ENCODE results near the gene FMN1.

FMN1 gene

DNA sequence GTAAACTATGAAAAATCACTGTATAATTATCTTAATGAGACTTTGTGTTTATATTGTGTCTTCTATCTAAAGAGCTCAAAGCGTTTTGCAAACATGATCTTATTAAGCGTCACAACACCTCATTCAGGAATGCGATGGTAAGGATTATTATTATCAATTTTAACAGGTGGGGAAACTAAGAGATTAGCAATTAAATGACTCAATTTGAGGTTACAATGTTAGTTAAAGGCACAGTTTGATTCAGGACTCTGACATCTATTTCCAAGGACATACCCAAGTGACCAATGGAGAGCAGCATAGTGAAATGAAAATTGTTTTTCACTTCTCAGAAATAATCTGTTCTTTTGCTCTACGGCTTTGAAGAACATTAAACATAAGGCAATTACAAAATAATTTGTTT lies 74.6 kb downstream of the FMN1 start:
- DNase-seq (ENCODE audit: low spot score), result no peak

DNA sequence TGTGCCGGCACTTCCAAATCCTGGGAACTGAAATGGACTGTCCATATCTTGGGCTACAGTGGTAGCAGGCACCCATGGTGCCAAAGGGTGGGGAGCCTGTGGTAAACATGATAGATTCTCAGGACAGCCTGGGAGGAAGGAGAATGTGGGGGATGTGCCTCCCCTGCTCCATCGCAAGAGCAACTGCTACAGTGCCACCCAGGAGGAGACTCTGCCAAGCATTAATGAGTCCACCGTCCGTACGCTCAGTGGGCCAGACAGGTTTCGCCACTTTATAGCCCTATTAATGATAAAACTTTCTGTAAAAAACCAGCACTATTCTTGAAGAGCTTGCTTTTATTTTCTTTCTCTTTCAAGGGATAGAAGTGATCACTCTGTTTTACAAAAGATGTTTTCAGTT lies 75.2 kb downstream of the FMN1 start:
- DNase-seq (ENCODE audit: low spot score), result no peak

DNA sequence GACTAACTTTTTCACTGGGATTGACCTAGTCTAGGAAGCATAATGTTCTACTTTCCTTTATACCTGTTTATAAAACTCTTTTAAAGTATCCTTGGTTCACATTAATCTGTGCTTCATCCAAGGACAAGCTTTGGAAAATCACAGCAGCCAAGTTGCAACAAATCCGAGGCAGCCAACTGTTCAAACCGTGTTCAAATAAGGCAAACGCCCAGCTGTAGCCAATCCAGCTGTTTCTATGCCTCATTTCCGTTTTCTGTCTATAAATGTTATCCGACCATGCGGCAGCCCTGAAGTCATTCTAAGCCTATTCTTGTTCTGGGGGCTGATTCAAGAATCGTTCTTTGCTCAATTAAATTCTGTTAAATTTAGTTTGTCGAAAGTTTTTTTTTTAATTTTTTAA lies 78.3 kb downstream of the FMN1 start:
- DNase-seq (ENCODE audit: low spot score), result no peak

DNA sequence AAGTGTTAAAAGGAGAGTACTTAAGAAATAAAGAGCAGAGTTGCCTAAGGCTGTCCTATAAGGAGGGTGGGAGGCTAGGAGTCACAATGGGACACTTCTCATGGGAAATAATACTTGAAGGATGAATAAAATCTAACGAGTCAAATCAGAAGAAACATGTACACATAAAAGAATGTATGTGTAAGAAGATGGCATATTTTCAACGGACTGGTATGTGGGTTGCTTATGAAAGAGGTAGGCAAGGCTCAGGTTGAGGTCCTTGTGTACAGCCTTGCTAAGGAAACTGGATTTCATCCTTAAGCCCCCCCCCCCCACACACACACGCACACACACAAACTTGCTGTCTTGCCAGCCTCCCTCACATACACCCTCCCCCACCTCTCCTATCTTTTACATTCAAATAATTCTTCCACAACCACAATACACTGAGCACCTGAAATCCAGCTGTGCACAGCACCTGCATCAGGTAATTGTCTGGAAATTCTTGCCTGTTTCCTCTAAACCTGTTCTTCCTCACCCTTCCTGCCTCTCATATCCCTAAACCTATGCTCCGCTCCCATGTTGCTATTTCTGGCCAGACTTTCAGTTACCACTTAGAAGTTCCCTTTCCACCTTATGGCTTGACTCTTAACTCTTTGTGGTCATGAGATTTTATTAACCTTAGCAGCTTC lies 79.2 kb downstream of the FMN1 start:
- DNase-seq (ENCODE audit: low spot score), result no peak

DNA sequence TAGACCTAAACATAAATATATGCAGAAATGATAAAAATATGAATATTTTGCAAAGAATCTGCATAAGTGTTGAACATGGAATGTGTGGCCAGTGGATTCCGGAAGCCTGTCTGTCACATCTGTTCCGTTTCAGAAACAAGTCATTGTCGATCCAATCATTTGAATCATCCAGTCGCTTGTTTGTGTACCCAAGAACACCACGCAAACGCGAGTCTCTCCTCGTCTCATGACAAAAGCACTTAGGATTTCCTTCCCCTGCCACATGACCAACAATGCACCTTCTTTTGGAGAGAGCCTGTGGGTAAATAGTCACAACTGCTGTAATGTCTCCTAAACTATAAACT lies 80.2 kb downstream of the FMN1 start:
- no peak for DNase-seq (ENCODE audit: low spot score)

DNA sequence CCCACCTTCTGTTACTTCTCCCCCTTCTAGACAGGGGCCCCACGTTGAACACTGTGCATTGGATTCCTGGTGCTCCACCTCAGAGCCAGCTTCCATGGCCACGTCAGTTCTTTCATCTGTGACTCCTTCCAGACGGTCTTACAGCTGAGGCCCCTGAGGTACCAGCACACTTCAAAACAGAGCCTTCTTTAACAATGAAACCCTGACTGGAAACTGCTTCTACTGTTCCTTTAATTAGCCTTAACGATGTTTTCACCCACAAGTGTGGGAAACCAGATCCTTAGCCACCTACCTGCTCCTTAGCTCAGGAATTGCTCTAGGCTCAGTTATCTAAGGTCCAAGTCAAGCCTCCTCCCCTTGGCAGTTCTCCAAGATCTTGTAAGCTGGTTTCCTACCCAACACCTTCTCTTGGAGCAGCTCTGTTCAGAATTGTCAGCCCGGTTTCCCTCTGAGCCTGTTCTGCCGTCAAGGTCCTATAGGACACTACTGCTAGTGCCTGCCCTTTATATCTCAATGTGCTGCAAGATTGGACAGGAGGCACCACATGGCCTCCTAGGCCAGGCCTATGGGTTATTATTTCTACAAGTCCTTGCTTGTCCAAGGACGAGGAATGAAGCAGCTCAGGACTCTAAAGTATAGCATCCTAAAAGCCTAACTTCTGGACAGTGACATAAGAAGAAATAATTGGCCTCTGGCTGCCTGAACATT lies 80.7 kb downstream of the FMN1 start:
- no peak for DNase-seq (ENCODE audit: low spot score)

DNA sequence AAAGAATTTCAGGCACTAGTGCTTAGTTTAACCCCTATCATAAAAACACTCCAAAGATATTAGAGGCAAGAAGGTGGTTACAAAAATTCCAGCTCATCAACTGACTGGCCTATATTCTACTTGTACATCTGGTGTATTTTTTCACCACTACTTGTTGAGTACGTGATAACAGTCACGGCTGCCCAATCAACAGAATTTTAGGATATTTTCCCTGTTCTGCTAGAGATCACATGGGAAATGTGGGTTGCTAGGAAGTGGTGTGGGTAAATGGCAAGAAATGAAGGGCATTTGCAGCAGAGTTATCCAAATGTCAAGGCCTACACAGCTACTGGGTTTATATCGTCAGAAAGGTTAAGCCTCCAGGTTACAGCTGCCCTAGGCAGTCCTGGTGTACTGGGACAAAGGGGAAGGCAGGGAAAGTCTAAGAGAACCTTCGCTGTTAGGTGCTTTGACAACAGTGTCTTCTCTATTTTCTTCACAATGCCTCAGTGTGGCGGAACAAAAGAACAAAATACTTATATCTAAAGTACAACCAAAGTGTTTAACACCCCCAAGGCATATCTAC lies 81.9 kb downstream of the FMN1 start:
- DNase-seq (ENCODE audit: low spot score), result no peak

DNA sequence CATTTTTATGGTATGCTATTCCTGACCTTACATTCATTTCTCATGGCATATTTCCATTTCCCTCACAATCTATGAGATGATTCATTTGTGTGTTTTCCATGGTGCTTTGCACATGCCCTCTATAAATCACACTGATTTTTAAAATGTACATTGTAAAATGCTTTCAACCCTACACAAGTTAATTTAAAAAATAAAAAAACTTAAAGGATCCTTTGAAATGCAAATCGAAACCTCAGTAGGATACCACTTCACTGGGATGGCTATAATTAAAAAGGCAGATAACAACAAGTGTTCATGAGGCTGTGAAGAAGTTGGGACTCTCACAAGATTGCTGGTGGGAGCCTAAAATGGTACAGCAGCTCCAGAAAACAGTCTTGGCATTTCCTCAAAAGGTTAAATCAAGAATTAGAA lies 83.5 kb downstream of the FMN1 start:
- no peak for DNase-seq (ENCODE audit: low spot score)

DNA sequence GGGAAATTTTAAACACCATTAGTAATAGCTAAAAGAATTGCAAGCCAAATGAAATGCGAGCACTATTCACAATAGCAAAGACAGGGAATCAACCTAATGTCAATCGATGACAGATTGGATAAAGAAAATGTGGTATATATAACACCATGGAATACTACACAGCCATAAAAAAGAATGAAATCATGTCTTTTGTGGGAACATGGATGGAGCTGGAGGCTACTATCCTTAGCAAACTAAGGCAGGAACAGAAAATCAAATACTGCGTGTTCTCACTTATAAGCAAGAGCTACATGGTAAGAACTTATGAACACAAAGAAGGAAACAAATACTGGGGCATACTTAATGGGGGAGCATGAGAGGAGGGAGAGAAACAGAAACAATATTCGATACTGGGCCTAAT lies 85.2 kb downstream of the FMN1 start:
- no peak for DNase-seq (ENCODE audit: low spot score)

DNA sequence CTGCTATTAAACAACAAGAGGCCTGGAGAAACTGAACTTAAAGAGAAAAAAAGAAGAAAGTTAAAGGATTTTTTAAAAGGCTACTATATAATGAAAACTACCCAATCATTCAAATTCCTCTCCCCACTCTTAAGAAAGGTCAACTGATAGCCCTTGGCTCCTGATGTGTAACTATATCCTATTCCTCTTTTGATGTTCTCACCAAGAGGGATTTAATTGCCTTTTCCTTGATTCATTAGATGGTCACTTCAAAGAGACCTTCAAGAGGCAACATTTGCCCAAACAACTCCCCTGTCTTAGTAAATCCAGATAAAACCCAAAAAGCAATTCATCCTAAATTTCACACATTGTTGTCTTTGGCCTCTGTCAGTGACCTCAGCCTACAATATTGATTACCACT lies 86.0 kb downstream of the FMN1 start:
- no peak for DNase-seq (ENCODE audit: low spot score)

DNA sequence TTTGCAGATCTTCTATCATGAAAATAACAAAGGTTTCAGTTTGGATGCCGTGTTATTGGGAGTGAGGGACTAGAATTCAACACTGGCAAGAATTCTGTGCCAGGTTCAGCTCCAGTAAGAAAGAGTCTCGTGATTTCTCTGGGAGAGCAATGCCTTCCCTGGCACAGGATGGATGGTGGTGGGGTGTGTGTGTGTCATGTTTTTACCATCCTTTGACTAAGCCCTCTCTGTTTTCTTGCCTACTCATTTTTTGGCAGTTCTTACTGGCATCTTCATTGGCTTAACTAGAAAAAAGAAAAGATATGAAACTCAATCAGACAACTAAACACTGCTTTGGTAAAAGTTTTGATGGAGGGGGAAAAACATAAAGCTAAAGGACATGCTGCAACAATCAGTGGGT lies 86.6 kb downstream of the FMN1 start:
- DNase-seq (ENCODE audit: low spot score), result no peak

DNA sequence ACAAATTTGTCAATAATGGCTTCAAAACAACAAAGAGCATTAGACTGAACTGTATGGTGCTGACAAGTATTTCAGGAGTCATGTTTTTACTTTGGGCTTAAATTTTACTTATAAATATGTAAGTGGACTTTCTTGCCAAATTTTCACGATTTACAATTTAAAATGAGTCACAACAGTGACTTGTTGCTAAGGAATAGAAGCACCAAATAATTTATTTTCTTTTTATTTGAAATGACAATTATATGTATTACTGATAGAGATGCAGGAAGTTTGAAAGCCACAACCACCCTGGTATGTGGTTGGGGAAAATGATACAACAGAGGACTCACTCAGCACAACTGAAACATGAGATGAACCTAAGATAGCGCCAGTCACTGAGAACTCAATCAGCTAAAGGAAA lies 90.3 kb downstream of the FMN1 start:
- no peak for DNase-seq (ENCODE audit: low spot score)

DNA sequence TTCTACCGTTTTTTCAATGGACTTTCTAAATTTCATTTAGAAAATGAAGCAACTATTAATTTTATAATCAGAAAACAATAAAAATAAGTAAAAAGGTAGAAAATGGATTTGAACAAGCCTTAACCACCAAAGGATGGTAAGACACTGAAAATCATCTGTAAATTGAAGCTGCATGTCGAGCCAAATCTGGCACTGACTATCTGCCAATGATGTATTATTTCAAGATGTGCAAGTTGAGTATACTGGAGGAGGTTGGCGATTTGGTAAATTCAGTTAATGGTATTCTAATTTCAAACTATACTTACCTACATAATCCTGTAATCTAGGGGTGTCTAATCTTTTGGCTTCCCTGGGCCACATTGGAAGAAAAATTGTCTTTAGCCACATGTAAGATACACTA lies 93.5 kb downstream of the FMN1 start:
- DNase-seq (ENCODE audit: low spot score), result no peak

DNA sequence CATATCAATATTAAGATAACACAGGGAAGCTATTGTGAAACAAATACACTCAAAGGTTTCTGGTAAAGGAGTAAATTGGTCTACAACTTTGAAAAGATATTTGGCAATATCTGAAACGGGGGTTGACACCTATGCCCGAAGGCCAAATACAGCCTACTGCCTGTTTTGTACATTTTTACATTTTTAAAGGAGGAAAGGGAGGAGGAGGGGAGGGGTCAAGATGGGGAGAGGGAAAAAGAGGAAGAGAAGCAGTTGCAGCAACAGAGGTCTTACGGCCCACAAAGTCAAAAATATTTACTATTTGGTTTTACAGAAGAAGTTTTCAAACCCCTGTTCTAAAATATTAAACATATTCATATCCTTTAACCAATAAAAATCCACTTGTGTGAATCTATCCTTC lies 94.2 kb downstream of the FMN1 start:
- DNase-seq (ENCODE audit: low spot score), result no peak

DNA sequence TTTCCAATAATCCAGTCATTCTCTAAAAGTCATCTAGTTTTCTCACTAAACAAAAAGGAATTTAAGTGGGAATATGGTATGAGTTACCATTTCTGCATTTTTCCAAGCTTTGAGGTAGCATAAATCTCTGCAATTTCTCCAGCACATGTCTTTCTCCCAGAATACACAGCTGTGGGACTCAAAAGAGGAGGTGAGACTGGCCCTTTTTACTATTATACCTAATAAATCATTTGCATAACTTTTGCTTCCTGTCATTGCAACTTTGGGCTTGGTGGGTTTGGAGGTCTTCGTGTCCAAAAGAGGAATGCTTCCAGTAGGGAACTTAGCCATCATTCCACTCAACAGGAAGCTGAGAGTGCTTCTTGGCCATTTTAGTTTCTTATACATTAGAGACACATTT lies 94.8 kb downstream of the FMN1 start:
- DNase-seq (ENCODE audit: low spot score), result no peak

DNA sequence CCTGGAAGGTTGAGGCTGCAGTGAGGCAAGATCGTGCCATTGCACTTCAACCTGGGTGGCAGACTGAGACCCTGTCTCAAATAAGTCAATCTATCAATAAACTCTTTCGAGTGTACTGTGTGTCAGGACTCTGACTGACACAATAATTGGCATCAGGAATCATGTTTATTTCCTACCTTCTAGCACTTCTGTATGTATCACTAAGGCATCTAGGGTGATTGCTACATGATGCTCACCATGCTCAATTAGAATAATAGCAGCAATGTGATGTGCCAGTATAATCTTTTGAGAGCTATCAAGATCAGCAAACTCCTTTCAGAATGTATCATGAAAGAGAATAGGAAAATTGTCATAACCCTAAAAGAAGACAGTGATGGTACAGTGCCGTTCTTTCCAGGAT lies 95.3 kb downstream of the FMN1 start:
- no peak for DNase-seq (ENCODE audit: low spot score)

DNA sequence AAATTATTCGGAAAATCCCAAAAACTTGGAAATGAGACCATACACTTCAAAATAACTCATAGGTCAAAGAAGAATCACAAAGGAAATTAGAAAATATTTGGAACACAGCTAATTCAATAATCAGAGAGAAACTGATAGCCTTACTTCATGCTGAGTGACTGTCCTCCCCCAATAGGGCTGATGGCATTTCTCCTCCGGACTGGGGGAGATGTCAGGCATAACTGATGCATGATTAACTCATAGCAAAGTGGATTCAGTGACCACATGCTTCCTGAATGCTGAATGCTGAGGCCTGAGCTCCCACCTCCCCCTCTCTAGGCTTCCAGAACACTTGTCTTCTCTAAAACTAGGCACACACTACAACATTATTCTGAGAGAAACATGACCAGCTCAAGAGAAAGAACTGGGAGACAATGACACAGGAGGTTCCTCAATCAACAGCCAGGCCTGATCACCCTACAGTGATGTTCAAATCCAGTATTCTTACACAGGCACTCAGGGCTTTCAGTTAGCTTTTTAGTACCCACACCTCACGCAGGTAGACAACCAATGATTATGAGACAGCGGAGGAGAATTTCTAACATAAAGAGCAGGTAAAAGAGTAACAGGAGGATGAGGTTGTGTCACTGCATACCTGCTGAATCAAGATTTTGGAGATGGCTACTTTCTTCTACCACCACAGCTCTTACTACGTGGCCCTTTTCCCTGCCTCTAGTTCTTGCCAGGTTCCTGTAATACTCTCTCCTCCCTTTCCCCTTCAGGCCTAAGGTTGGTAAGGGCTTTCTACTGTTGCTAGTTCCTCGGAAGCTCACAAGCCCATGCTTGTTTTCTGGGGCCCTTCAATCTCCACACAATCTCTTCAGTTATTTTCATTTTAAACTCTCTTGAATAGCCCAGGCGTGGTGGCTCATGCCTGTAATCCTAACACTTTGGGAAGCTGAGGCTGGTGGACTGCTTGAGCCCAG lies 96.1 kb downstream of the FMN1 start:
- DNase-seq (ENCODE audit: low spot score), result no peak

DNA sequence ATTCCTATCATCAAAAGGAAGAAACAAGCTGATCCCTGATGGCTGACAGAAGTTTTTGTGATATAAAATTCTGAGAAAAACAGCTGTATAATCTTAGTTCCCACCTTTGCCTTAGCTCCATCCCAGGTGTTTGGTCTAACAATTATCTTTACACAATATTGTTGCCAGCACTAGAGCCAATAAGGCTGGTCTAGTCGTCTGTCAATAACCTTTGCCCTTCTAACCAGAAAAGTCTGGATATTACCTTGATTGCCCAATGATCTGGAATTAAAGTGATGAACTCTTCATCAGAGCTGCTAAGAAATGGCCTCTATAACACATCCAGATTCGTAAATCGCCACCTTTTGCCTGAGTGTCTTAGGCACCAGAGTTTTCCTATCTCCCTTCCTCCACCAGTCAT lies 98.4 kb downstream of the FMN1 start:
- no peak for DNase-seq (ENCODE audit: low spot score)

DNA sequence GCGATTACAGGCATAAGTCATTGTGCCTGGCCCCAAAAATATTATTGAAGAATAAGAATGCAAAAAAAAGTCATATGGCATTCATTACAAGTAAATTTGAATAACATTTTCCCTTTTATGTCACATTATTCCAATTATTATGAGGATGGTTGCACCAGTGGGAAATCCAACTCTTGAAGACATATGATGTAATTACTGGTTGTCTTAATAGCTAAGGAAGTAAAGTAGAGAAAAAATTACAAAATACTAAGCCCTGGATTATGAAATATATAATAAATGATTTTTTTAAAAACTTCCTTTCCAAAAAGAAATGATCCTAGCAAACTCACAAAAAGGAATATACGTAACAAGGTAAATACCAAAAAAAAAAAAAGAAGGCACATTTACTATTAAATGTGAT lies 98.9 kb downstream of the FMN1 start:
- DNase-seq (ENCODE audit: low spot score), result no peak

DNA sequence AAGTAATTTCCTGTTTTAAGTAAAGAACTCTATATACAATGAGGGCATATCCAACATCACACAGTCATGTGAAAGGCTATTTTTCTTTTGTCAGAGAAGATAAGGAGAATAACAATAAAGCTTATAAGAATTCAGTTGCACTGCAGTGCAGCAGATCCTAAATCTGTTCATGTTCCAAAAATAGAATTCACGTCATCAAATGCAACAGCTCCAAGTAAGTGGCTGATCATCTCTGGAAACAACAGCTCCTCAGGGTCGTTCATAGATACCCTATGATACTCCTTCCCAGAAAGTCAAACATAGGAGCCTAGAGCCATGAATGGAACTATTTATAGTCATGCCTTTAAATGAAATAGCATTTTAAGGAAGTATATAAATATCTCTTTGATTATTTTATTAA lies 100.2 kb downstream of the FMN1 start:
- DNase-seq (ENCODE audit: low spot score), result no peak

DNA sequence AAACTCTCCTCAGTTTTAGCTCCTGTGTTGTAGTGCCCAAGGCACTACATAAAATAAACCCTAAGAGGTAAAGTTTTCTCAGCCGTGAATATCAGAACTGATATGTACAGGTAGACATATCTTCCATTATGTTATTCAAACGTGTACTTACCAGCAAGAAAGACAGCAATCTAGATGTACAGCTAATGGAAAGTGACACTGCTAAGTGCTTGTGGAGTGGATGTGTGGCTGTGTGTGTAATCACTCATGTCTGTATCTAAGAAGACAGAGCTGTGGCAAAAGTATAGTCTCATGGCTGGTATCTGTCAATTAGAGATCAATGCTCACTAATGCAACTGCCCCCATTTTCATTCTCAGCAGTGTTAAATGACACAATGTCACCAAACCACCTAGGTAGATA lies 101.3 kb downstream of the FMN1 start:
- DNase-seq (ENCODE audit: low spot score), result no peak

DNA sequence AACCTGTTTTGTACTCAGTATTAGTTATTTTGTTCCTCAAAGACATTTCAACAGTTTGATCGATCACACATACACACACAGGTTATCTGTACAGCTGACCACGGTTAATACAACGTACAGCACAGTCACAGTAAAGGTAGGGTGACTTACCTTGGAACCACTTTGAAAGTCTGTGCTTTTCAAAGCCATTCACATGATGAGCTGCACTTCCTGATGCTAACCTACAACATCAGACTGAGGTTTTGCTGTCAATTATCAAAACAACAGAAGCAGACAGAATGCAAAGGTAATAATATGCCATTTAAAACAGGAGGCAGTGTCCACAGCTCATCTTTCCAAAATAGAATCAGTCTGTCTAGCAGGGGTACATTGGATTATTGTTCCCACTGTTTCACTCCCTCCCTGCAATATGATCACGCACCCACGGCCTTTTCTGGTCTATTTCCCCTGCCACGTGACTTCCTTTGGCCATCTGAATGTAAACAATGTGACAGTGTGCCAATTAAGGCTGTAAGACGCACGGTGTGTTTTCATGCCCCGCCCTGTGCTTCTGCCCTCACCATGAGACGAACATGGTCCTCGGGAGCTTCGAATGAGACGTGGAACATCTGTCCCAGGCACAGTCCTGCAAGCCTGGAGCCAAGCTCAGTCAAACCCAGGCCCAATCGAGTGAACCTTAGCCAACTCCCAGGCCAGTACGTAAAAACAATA lies 102.4 kb downstream of the FMN1 start:
- no peak for DNase-seq (ENCODE audit: low spot score)
